Fibroblast of mammary gland (primary cell): Measurements from ENCODE around the gene PIEZO2.
"Not testable (repeated sequence)": the region's sequence is repeated elsewhere in the genome, so short reads cannot be mapped to it uniquely, and the experiment has no call there.

ENCODE experiments used
- DNase-seq: peaks from one replicate; pipeline ENCODE4 v3.0.0-alpha.2; 2010; ENCODE audit warnings: low read depth
- H3K4me3 ChIP-seq: 2 replicates; pipeline ENCODE4 v1.5.1; 2011; ENCODE audit warnings: low read depth, mild to moderate bottlenecking, low read length, moderate library complexity; ENCODE audit not compliant: control insufficient read depth
- TF ChIP-seq, protein P1 (sequence below): conservative IDR thresholded peaks from 2 replicates; pipeline ENCODE4 v1.5.1; 2011; ENCODE audit warnings: low read depth, low read length, inconsistent platforms; ENCODE audit not compliant: control insufficient read depth, insufficient read depth

PIEZO2 gene

DNA sequence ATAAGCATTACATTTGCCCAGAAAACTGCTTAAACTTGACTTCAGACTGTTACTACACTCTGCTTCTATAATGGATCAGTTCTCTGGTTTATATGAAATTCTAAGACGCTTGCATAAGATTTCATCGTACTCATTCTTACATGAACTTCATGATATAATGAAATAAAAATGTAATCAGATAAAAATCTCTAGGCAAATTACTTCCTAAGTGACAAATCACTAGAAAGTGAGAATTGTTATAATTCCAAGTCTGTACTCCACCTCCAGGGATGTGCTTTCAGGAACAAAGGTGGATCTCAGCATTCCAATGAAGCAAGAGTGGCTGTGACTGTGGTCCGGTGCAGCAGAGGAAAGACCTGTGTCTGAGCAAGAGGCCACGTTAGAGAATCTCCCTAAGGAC lies 226.2 kb downstream of the PIEZO2 start:
- DNase-seq = no peak

DNA sequence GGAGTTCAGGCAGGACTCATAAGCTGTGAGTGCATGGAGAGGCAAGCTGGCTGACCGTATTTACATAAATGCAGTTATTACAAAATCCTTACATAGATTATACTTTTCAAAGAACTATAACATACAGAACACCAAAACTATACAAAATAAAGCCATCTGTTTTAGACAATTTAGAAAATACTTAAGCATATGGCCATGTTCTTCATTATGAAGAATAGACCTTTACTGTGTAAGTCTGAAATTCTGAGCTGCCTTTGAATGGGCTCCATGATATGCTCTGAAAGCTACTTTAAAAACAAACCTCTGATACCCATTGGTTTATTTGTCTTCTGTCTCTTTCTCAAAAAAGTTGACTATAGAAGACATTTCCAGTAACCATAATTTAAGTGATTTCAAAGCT lies 226.7 kb downstream of the PIEZO2 start:
- not testable (repeated sequence) for DNase-seq, H3K4me3 ChIP-seq

More for the DNA sequence above, 226.2 kb downstream of the PIEZO2 start:
- no peak overlapping the region for H3K4me3 ChIP-seq
- TF ChIP-seq, protein P1, sequence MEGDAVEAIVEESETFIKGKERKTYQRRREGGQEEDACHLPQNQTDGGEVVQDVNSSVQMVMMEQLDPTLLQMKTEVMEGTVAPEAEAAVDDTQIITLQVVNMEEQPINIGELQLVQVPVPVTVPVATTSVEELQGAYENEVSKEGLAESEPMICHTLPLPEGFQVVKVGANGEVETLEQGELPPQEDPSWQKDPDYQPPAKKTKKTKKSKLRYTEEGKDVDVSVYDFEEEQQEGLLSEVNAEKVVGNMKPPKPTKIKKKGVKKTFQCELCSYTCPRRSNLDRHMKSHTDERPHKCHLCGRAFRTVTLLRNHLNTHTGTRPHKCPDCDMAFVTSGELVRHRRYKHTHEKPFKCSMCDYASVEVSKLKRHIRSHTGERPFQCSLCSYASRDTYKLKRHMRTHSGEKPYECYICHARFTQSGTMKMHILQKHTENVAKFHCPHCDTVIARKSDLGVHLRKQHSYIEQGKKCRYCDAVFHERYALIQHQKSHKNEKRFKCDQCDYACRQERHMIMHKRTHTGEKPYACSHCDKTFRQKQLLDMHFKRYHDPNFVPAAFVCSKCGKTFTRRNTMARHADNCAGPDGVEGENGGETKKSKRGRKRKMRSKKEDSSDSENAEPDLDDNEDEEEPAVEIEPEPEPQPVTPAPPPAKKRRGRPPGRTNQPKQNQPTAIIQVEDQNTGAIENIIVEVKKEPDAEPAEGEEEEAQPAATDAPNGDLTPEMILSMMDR = no peak

GRCh38 chr18:10920309-10920708 lies 229.1 kb downstream of the PIEZO2 start:
- DNase-seq, H3K4me3 ChIP-seq: not testable (repeated sequence)

DNA sequence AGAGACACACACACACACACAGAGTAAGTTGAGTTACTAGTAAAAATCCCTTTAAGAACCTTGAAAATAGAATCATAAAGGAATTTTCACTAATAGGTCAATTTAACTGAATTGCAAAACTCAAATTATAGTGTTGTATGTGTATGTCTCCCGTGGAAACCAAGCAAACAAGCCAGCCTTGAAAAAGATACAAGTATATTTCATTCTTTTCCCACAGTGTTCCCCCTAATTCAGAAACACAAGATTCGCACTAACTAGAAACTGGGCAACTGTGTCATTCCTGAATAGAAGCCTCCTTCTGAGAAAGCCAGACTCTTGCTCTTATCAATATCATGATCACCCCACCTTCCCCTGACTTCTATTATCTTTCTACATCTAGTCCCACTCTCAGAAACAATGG lies 229.5 kb downstream of the PIEZO2 start:
- TF ChIP-seq, protein P1 = no peak
- H3K4me3 ChIP-seq = no peak overlapping the region
- DNase-seq = no peak

DNA sequence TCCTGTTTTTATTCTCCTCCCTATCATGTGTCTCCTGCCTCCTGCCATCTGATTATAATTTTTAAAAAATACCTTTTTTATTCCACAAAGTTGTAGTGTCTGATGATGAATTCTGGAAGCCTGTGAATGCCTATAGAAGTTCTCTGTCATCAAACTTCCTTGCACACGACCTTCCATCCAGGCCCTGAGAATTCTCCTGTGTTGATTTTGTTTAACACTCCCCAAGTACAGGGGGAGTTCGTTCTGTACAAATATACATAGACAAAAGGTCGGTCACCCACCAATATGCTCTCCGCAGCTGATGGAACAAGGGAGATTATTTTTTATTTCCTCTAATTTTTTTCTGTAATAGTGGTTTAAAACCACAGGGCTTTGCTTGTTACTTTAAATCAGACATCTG lies 232.5 kb downstream of the PIEZO2 start:
- no peak overlapping the region for H3K4me3 ChIP-seq
- DNase-seq = no peak
- TF ChIP-seq, protein P1 = no peak

GRCh38 chr18:10916387-10916786 lies 233.0 kb downstream of the PIEZO2 start:
- TF ChIP-seq, protein P1 = no peak
- DNase-seq = no peak
- H3K4me3 ChIP-seq = no peak overlapping the region

- not testable (repeated sequence) for DNase-seq, H3K4me3 ChIP-seq
Measured at GRCh38 chr18:10915748-10916147, 233.6 kb downstream of the PIEZO2 start.

DNA sequence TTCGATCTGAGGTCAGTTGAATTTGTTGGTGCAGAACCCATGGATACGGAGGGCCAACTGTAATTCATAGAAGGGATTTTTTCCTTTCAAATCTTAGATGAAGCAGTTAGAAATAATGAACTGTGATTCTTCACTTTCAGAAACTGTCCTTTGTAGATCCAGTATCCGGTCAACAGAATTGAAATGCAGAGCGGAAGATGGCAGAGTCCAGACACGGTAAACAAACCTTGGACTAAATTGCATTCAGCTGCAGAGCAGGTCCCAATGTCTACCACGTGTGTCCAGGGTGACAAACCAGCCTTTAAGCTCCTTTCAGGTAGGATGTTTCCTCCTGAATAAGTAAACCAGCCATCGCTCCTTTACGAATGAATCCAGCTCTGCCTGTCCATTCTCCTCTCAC lies 234.8 kb downstream of the PIEZO2 start:
- H3K4me3 ChIP-seq, DNase-seq: not testable (repeated sequence)

DNA sequence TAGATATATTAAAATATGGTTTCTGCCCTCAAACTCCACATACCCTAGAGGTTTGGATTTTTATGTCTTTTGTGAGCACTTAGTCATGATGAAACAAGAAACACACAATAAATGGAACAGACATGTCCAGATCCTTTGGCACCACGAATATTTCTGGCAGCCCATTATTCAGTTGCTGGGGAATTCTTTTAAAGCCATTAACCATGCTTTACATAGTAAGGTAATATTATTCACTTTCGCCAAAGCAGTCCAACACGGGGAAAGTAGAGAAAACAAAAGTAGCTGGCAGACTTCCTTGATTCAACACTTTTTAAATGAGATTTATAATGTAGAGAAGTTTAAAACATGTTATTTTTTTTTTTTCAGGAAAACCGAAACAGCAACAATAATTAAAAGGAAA lies 235.4 kb downstream of the PIEZO2 start:
- H3K4me3 ChIP-seq = no peak overlapping the region
- TF ChIP-seq, protein P1 = no peak
- no peak for DNase-seq
